ENCODE results near the gene PLCXD3. TPM values are rescaled to one million over a fixed set of nuclear protein-coding genes. Genes with fewer than 3 reads are reported as not detected.

PLCXD3 gene
- total and polyA plus RNA-seq, 7 donors, result 0.23 to 2.9 (median 1.6) TPM

DNA sequence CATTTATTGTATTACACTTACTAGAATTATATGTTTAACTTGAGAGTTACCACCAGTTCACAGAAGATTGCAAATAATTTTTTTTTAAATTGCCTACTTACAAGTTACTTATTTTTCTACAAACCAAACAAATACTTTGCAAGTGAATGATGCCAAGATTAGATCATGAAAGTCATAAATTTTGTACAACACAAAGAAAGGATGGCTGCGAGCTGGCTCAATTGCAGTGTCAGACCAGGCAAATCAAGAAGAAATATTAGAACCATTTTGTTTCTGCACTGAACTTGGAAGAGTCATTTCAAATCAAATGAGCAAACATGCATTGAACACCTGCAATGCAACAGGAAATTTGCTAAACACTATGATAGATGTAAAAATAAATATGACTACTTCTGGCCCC, 97.3 kb downstream of the PLCXD3 start:
- no peaks in the 10 kb centered on the region for H3K9me3 ChIP-seq
- no peaks in the 10 kb centered on the region for H3K36me3 ChIP-seq
- H3K27me3 ChIP-seq, result no peaks in the 10 kb centered on the region
- no peak overlapping the region for H3K4me3 ChIP-seq
- TF ChIP-seq POLR2A (IDR thresholded peaks at IDR 0.05) (no peak), EP300 (IDR thresholded peaks at IDR 0.05) (no peak), POLR2AphosphoS5 (IDR thresholded peaks at IDR 0.05) (no peak)
- TF ChIP-seq, protein P1, sequence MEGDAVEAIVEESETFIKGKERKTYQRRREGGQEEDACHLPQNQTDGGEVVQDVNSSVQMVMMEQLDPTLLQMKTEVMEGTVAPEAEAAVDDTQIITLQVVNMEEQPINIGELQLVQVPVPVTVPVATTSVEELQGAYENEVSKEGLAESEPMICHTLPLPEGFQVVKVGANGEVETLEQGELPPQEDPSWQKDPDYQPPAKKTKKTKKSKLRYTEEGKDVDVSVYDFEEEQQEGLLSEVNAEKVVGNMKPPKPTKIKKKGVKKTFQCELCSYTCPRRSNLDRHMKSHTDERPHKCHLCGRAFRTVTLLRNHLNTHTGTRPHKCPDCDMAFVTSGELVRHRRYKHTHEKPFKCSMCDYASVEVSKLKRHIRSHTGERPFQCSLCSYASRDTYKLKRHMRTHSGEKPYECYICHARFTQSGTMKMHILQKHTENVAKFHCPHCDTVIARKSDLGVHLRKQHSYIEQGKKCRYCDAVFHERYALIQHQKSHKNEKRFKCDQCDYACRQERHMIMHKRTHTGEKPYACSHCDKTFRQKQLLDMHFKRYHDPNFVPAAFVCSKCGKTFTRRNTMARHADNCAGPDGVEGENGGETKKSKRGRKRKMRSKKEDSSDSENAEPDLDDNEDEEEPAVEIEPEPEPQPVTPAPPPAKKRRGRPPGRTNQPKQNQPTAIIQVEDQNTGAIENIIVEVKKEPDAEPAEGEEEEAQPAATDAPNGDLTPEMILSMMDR (IDR thresholded peaks at IDR 0.05), result no peak
- no peak for DNase-seq
- H3K4me1 ChIP-seq, result no peaks in the 10 kb centered on the region
- intact Hi-C loops (cut with DNase I), result no loop called here
- H3K27ac ChIP-seq, result no peak overlapping the region
- WGBS, 2 donors, result 52 to 57% methylated on average over 1 of the region's 1 CpG

DNA sequence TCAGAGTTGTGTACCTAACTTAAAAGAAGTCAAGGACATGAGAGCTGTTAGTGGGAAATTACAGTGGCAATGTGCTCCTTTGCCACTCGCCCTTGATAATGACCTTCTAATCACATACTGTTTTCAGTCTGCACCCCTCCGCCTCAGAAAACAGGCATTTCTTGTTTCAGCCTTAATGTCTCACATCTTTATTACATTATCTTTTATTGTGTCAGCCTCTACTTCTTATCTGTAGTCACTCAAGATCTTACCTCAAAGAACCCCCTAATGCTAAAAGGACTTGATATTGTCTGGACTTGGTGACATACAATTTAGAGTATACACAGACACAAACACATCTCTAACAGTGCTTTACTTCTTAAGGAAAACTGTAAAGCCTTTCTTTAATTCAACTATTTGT, 97.9 kb downstream of the PLCXD3 start:
- no peaks in the 10 kb centered on the region for H3K4me1 ChIP-seq
- WGBS, 2 donors, result 57% methylated on average over 2 of the region's 2 CpGs

DNA sequence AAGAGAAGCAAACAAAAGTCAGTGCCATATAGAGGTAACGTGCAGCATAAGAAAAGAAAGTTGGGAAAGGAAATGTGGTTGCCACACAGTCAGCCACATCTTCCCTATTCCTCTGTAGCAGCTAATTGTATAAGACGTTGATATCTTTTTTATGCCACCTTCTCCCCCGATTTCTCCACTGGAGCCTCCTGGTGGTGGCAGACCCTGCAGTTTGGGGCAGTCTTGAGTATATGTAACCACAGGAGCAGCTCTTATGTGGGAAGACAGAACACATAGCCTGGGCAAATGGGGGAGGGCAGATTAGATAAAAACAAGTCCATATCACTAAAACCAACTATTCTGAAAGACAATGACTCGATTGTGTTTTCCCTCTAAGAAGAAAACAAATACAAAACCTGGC, 99.7 kb downstream of the PLCXD3 start:
- no peak overlapping the region for H3K4me3 ChIP-seq
- H3K36me3 ChIP-seq, result no peaks in the 10 kb centered on the region
- no peak overlapping the region for H3K27ac ChIP-seq
- WGBS, 2 donors, result 64 to 77% methylated on average over 4 of the region's 4 CpGs
- H3K9me3 ChIP-seq, result no peaks in the 10 kb centered on the region
- TF ChIP-seq EP300 (IDR thresholded peaks at IDR 0.05) (no peak), POLR2A (IDR thresholded peaks at IDR 0.05) (no peak), POLR2AphosphoS5 (IDR thresholded peaks at IDR 0.05) (no peak)
- TF ChIP-seq, protein P1 (IDR thresholded peaks at IDR 0.05), result no peak
- no peaks in the 10 kb centered on the region for H3K27me3 ChIP-seq
- intact Hi-C loops (cut with DNase I), result no loop called here
- no peak for DNase-seq
- H3K4me1 ChIP-seq, result no peaks in the 10 kb centered on the region

More for the DNA sequence above, 97.9 kb downstream of the PLCXD3 start:
- DNase-seq, result no peak
- intact Hi-C loops (cut with DNase I), result no loop called here
- no peaks in the 10 kb centered on the region for H3K9me3 ChIP-seq
- no peaks in the 10 kb centered on the region for H3K27me3 ChIP-seq
- no peak for TF ChIP-seq POLR2A (IDR thresholded peaks at IDR 0.05)
- TF ChIP-seq EP300 (IDR thresholded peaks at IDR 0.05), result no peak
- TF ChIP-seq, protein P1 (IDR thresholded peaks at IDR 0.05), result no peak
- TF ChIP-seq POLR2AphosphoS5 (IDR thresholded peaks at IDR 0.05), result no peak
- no peak overlapping the region for H3K27ac ChIP-seq
- no peak overlapping the region for H3K4me3 ChIP-seq
- H3K36me3 ChIP-seq, result no peaks in the 10 kb centered on the region

DNA sequence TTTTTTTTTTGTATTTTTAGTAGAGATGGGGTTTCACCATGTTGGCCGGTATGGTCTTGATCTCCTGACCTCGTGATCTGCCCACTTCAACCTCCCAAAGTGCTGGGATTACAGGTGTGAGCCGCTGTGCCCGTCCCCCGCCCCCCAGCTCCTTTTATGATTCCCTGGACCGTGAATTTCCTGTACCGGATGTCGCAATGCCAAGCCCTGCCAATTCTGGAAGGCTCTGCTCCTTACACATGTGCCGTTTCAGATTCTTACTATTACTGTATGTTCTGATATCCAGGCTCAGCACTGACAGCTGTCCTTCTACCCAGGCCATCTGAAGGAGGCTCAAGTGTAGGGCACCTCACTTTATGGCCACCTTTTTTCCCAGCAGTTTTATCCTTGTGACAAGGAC, 100.1 kb downstream of the PLCXD3 start:
- H3K27ac ChIP-seq, result no peak overlapping the region
- no peak for DNase-seq
- WGBS, 2 donors, result 40 to 84% methylated on average over 9 of the region's 9 CpGs
- TF ChIP-seq EP300 (IDR thresholded peaks at IDR 0.05), result no peak
- TF ChIP-seq POLR2AphosphoS5 (IDR thresholded peaks at IDR 0.05), result no peak
- TF ChIP-seq POLR2A (IDR thresholded peaks at IDR 0.05), result no peak
- TF ChIP-seq, protein P1 (IDR thresholded peaks at IDR 0.05), result no peak
- no peaks in the 10 kb centered on the region for H3K4me1 ChIP-seq
- no peaks in the 10 kb centered on the region for H3K9me3 ChIP-seq
- intact Hi-C loops (cut with DNase I), result no loop called here
- H3K36me3 ChIP-seq, result no peaks in the 10 kb centered on the region
- no peak overlapping the region for H3K4me3 ChIP-seq
- no peaks in the 10 kb centered on the region for H3K27me3 ChIP-seq
